ENCODE results near the gene TMEM270. TPM values are rescaled to one million over a fixed set of nuclear protein-coding genes. Genes with fewer than 3 reads are reported as not detected.

TMEM270 gene
- total RNA-seq, 1 donor from 2014 or later = not detected

DNA sequence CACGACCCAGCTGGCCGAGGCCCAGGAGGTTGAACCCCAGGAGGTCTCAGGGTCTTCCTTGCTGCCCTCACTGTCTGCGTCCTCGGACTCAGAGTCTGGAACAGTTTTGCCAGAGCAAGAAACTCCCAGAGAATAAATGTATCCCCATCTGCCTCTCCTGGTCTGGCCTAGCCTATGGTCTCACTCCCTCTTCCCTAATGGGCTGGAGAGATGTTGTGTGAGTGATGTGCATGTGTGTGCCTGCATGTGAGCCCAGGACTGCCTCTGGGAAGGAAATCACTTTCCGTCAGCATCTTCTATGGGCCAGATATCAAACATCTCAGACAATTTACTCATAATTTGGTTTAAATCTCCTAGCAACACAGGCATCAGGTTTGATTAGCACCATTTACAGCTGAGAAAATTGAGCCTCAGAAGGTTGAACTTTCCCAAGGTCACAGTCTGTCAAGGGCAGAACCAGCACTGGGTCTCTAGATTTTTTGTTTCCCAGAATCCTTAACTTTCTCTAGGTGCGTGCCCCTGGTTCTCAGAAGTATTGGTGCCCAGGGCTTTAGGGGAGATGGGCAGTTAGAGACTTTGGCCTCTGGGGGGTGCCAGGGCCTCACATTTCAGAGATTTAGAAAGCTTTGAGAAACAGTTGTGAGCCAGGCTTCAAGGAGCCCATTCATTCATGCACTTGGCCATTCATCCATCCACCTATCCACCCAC, 4.9 kb downstream of the TMEM270 start:
- Mint-ChIP-seq H3K27me3 (ENCODE audit: insufficient read depth, low read depth) (peaks cover 13% of the 10 kb centered on the region), H3K4me1 (peaks cover 7% of the 10 kb centered on the region), H3K27ac (no peak overlapping the region), H3K4me3 (peak overlapping the region; percentile 44), H3K36me3 (no peaks in the 10 kb centered on the region), H3K9me3 (peaks cover 2% of the 10 kb centered on the region)
- H3K36me3 ChIP-seq = no peaks in the 10 kb centered on the region
- no peak overlapping the region for H3K27ac ChIP-seq
- no peak overlapping the region for H2AFZ ChIP-seq (replicated peaks)
- H3K9ac ChIP-seq = no peak overlapping the region
- DNase-seq (ENCODE audit: low spot score) = peak; percentile 73
- H3K4me3 ChIP-seq = no peak overlapping the region
- no peaks in the 10 kb centered on the region for H3K79me2 ChIP-seq (ENCODE audit: low read depth)
- no peaks in the 10 kb centered on the region for H3F3A ChIP-seq (ENCODE audit: low read depth)
- H3K27me3 ChIP-seq = no peaks in the 10 kb centered on the region
- H3K4me1 ChIP-seq = no peaks in the 10 kb centered on the region
- no peak overlapping the region for H3K4me2 ChIP-seq
- no peaks in the 10 kb centered on the region for H4K20me1 ChIP-seq (ENCODE audit: low read depth)
- no peaks in the 10 kb centered on the region for H3K9me3 ChIP-seq (ENCODE audit: low read depth)
- TF ChIP-seq CTCF (IDR thresholded peaks at IDR 0.05) (peak; percentile 73), EZH2 (IDR thresholded peaks at IDR 0.05) (no peak)

- no peak overlapping the region for H2AFZ ChIP-seq (replicated peaks)
- no peaks in the 10 kb centered on the region for H4K20me1 ChIP-seq (ENCODE audit: low read depth)
- H3K36me3 ChIP-seq = no peaks in the 10 kb centered on the region
- H3F3A ChIP-seq (ENCODE audit: low read depth) = no peaks in the 10 kb centered on the region
- peaks cover 2% of the 10 kb centered on the region for H3K9me3 Mint-ChIP-seq
- H3K4me1 ChIP-seq = no peaks in the 10 kb centered on the region
- H3K9ac ChIP-seq = no peak overlapping the region
- H3K36me3 Mint-ChIP-seq = no peaks in the 10 kb centered on the region
- no peak overlapping the region for H3K27ac ChIP-seq
- no peak for DNase-seq (ENCODE audit: low spot score)
- H3K27ac Mint-ChIP-seq = no peak overlapping the region
- H3K27me3 ChIP-seq = no peaks in the 10 kb centered on the region
- no peak for TF ChIP-seq EZH2 (IDR thresholded peaks at IDR 0.05)
- TF ChIP-seq EZH2phosphoT487 (IDR thresholded peaks at IDR 0.05) = no peak
- TF ChIP-seq CTCF (IDR thresholded peaks at IDR 0.05) = no peak
- H3K79me2 ChIP-seq (ENCODE audit: low read depth) = no peaks in the 10 kb centered on the region
- H3K4me3 Mint-ChIP-seq = no peak overlapping the region
- no peaks in the 10 kb centered on the region for H3K9me3 ChIP-seq (ENCODE audit: low read depth)
- no peak overlapping the region for H3K4me3 ChIP-seq
- peaks cover 7% of the 10 kb centered on the region for H3K4me1 Mint-ChIP-seq
- no peak overlapping the region for H3K4me2 ChIP-seq
- H3K27me3 Mint-ChIP-seq (ENCODE audit: insufficient read depth, low read depth) = peaks cover 13% of the 10 kb centered on the region
These were observed 5.4 kb downstream of the TMEM270 start for GRCh38 chr7:73866446-73866767.

DNA sequence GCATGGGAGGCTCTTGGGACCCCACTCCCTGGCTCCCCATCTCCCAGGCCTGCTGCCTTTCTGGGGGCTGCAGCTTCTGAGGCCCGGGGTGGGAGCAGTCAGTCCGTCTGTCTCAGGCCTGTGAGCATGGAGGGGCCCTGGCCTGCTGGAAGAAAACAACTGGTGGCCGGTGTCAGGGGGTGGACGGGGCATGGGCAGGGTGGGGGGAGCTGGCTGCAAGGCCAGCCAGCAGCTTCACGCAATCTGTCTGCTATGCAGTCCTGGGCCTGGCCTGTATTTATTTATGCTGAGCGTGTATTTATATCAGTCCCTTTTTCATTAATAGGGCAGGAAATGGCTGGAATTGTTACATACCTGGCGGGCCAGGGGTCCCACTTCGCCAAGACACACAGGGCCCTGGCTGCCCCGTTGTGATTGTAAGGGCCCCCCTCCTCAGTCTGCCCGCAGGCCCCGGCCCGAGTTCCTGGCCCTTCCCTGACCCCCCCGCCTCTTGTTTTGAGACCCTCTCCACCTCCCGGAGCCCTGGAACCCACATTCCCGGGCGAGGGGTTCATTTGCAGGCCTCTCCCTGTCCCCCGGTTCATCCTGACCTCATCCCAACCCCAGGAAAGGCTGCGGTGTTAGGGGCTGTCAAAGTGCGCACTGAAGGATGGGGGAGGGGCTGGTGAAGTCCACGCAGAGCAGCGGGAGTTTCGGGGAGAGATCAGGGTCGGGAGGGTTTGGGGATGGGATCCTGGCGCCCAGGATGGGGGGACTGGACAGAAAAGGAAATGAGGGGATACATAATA, 8.2 kb downstream of the TMEM270 start:
- Mint-ChIP-seq H3K9me3 (peaks cover 2% of the 10 kb centered on the region), H3K27me3 (ENCODE audit: insufficient read depth, low read depth) (peaks cover 15% of the 10 kb centered on the region), H3K4me1 (peaks cover 7% of the 10 kb centered on the region), H3K36me3 (no peaks in the 10 kb centered on the region), H3K27ac (no peak overlapping the region), H3K4me3 (no peak overlapping the region)
- H3K4me3 ChIP-seq = no peak overlapping the region
- no peaks in the 10 kb centered on the region for H3K9me3 ChIP-seq (ENCODE audit: low read depth)
- H3K27ac ChIP-seq = no peak overlapping the region
- H4K20me1 ChIP-seq (ENCODE audit: low read depth) = no peaks in the 10 kb centered on the region
- no peaks in the 10 kb centered on the region for H3K4me1 ChIP-seq
- no peaks in the 10 kb centered on the region for H3F3A ChIP-seq (ENCODE audit: low read depth)
- no peaks in the 10 kb centered on the region for H3K79me2 ChIP-seq (ENCODE audit: low read depth)
- TF ChIP-seq EZH2phosphoT487 (IDR thresholded peaks at IDR 0.05) (no peak), CTCF (IDR thresholded peaks at IDR 0.05) (no peak)
- DNase-seq (ENCODE audit: low spot score) = no peak
- no peaks in the 10 kb centered on the region for H3K27me3 ChIP-seq
- H3K36me3 ChIP-seq = no peaks in the 10 kb centered on the region
- H2AFZ ChIP-seq (replicated peaks) = no peak overlapping the region
- no peak overlapping the region for H3K9ac ChIP-seq
- H3K4me2 ChIP-seq = no peak overlapping the region

Measured in neural progenitor cell (in vitro differentiated cells).